ENCODE results near the gene APOB. TPM values are rescaled to one million over a fixed set of nuclear protein-coding genes. Genes with fewer than 3 reads are reported as not detected.
A peak's percentile ranks its signal among the peaks of the same experiment; 100 is the strongest.

APOB gene
- total and polyA plus RNA-seq, 2 of the 13 experiments (the other 11 are each of a cell fraction or from before 2014, with no cell fraction given) = 1,569 to 2,515 TPM

DNA sequence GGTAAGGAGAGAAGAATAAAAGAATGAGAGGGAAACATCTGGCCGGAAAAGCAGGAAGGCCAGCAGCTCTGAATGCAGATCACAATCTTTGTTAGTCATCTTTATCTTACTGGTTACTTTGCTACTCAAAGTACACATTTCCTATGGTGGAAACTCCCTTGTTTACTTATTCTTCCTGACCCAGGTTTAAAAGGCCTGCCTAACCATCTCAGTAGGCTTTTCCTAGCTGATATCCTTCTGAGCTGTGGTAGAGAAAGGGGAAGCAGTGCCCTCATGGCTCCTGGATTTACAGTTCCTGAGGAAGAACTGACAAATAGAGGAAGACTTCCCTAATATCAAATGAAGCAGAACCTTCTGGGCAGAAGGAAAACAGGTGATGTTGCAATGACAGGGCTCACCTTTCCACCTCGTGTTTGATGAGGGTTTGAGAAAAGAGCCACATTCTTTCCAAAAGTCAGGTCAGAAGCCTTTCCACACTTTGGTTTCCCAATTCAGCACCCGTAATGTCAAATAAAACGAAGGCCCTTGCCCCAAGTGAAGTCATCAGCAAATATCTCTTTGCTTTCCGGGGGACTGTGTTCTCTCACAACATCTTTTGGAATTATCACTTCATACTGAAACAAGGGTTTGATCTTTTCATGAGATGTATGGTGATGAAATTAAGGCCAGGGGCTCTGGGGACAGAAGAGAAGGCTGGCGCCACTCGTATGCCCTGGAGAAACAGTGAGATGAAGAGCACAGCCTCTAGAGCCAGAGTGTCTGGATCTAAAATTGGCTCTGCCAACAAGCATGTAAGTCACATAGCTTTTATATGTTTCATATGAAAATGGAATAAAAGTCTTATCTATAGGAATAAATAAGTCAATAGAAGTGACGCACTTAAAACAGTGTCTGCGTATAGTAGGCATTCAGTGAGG lies 26.7 kb upstream of the APOB start (continued):
- TF ChIP-seq, protein P1, sequence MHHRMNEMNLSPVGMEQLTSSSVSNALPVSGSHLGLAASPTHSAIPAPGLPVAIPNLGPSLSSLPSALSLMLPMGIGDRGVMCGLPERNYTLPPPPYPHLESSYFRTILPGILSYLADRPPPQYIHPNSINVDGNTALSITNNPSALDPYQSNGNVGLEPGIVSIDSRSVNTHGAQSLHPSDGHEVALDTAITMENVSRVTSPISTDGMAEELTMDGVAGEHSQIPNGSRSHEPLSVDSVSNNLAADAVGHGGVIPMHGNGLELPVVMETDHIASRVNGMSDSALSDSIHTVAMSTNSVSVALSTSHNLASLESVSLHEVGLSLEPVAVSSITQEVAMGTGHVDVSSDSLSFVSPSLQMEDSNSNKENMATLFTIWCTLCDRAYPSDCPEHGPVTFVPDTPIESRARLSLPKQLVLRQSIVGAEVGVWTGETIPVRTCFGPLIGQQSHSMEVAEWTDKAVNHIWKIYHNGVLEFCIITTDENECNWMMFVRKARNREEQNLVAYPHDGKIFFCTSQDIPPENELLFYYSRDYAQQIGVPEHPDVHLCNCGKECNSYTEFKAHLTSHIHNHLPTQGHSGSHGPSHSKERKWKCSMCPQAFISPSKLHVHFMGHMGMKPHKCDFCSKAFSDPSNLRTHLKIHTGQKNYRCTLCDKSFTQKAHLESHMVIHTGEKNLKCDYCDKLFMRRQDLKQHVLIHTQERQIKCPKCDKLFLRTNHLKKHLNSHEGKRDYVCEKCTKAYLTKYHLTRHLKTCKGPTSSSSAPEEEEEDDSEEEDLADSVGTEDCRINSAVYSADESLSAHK (CRISPR knock-in tag; IDR thresholded peaks at IDR 0.05; ENCODE audit: borderline replicate concordance) = no peak; the same call in 1 of the 2 replicates
- no peak; the same call in 1 of the 2 replicates for TF ChIP-seq ZSCAN30 (CRISPR knock-in tag; IDR thresholded peaks at IDR 0.05)
- TF ChIP-seq, protein P2, sequence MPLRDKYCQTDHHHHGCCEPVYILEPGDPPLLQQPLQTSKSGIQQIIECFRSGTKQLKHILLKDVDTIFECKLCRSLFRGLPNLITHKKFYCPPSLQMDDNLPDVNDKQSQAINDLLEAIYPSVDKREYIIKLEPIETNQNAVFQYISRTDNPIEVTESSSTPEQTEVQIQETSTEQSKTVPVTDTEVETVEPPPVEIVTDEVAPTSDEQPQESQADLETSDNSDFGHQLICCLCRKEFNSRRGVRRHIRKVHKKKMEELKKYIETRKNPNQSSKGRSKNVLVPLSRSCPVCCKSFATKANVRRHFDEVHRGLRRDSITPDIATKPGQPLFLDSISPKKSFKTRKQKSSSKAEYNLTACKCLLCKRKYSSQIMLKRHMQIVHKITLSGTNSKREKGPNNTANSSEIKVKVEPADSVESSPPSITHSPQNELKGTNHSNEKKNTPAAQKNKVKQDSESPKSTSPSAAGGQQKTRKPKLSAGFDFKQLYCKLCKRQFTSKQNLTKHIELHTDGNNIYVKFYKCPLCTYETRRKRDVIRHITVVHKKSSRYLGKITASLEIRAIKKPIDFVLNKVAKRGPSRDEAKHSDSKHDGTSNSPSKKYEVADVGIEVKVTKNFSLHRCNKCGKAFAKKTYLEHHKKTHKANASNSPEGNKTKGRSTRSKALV (CRISPR knock-in tag; IDR thresholded peaks at IDR 0.05) = 0 out of 2 replicates have a peak, but pooled peaks have one; percentile 68
- no peak for TF ChIP-seq SMARCE1 (IDR thresholded peaks at IDR 0.05; ENCODE audit: borderline replicate concordance)
- no peak for TF ChIP-seq ZNF557 (CRISPR knock-in tag; IDR thresholded peaks at IDR 0.05)
- peak; percentile 91 for TF ChIP-seq NCOA2 (CRISPR knock-in tag; IDR thresholded peaks at IDR 0.05)
- TF ChIP-seq, protein P3, sequence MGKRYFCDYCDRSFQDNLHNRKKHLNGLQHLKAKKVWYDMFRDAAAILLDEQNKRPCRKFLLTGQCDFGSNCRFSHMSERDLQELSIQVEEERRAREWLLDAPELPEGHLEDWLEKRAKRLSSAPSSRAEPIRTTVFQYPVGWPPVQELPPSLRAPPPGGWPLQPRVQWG (CRISPR knock-in tag; IDR thresholded peaks at IDR 0.05; ENCODE audit: borderline replicate concordance, low read depth) = no peak
- TF ChIP-seq EEA1 (CRISPR knock-in tag; IDR thresholded peaks at IDR 0.05; ENCODE audit: borderline replicate concordance) = no peak
- TF ChIP-seq AHR (CRISPR knock-in tag; IDR thresholded peaks at IDR 0.05) = 0 out of 2 replicates have a peak, but pooled peaks have one; percentile 40
- TF ChIP-seq ZNF17 (CRISPR knock-in tag; IDR thresholded peaks at IDR 0.05) = no peak
- TF ChIP-seq CBX1 (IDR thresholded peaks at IDR 0.05; ENCODE audit: low read depth) = peak; percentile 52

Measured in HepG2 (cell line).